ENCODE data around the gene RHOT1.
"Not testable (repeated sequence)": the region's sequence is repeated elsewhere in the genome, so short reads cannot be mapped to it uniquely, and the experiment has no call there.

RHOT1 gene

DNA sequence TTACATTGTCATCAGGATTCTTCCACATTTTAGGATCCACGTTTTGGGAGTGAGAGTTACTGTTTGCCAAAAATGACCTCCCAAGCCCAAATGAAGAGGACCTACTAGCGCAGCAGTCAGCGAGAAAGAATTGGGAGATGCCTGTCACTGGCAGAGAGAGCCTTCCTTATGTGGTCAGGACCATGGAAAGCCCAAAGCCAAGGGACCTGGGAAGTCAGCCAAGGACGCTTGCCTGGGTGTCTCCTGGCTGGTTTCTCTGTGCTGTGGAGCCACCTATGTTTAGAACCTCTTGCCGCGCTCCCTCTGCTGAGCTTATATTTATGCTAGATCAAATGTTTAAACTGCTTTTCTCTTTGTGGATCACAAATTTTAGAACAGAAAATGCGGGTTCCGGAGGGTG is 98.4 kb downstream of the RHOT1 start:
- no peak for DNase-seq

DNA sequence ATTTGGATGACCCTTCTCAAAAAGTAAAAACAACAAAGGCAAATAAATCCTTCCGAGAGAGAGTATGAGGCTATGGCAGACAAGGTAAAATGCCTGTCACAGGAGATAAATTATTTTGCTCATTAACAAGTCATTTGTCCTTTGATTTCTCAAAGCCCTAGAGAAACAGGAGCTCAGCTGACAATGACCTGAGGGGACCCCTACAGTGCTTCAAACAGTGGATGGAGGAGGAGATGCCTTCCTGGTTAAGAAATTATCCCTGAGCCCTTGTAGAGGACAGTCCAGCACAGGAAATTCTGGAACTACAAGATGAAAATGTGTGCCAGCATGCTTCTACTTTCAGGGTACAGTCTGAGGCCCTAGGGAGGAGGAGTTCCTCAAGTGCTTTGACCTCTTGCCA is 99.3 kb downstream of the RHOT1 start:
- DNase-seq = no peak

DNA sequence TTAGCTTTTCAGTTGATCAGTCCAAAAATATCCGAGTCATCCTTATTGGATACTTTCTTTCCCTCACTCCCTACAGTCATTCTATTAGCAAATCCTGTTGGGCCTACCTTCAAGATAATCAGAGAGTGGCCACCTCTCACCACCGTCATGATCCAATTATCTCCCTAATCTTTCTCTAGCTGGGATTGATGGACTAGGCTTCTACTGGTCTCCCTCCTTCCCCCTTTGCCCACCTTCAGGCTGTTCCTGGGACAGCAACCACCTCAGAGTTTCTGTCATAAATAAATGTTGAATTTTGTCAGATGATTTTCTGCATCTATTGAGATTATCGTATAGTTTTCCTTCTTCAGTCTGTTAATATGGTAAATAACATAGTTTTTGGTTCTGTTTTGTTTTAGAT is 107.2 kb downstream of the RHOT1 start:
- no peak for DNase-seq

DNA sequence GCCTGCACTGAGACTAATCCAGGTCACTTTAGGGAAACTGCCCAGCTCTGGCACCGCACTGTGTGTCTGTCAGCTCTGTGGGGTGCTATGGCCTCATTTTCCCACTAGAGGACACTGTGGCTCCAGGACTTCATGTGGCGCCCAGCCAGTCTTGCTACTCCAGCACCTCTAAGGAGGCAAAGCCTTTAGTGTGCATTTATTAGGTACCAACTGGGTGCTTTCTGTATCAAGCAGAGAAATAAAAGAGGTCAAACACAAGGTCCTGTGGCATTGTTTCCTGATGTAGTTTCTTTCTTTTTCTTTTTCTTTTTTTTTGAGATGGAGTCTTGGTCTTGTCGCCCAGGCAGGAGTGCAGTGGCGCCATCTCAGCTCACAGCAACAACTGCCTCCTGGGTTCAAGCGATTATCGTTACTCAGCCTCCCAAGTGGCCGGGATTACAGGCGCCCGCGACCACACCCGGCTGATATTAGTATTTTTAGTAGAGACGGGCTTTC is 110.9 kb downstream of the RHOT1 start:
- peak; percentile 9 for DNase-seq

DNA sequence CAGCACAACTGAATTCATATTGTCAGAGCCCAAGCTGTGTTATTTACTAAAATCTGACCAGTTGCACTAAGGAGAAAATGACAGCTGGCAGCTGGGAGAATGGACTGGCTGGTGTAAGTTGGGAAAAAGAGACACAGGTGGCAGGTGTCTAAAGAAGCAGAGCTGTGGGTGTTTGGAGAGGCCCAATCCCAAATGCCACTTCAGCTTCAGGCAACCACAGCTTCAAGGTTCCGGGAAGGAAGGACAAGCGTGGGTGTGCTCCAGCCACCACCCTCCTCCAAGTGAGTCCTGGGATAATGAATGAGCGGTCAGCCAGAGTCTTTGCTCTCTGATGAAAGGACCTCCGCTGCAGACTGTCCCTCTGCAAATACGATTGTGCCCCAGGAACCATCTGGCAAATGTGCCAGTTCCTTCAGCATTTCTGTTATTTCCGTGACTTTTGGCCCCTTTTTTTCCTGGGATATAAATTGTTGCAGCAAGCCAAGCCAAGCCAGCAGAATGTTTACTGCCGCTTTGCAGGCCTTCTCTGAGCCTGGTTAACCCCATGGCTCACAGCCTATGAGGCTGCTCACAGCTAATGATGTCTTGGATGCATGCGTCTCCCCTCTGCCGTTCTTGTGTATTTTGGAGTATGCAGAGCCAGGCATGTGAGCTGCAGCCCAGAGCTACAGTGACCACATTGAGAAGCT is 113.9 kb downstream of the RHOT1 start:
- no peak for DNase-seq

DNA sequence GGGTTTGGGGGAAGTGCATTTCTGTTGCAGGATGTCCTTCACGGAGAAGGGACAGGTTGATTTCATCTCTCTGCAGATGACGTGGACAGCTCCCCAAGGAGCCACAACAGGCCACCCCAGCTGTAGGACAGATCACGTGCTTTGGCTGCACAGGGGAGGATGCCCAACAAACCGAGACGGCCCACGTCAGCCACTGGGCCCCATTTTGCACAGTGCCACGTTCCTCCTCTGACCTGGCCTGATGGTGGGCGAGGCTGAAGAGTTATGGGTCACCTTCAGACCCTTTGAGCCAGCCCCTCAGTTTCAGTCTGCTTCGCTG is 114.4 kb downstream of the RHOT1 start:
- DNase-seq = no peak

DNA sequence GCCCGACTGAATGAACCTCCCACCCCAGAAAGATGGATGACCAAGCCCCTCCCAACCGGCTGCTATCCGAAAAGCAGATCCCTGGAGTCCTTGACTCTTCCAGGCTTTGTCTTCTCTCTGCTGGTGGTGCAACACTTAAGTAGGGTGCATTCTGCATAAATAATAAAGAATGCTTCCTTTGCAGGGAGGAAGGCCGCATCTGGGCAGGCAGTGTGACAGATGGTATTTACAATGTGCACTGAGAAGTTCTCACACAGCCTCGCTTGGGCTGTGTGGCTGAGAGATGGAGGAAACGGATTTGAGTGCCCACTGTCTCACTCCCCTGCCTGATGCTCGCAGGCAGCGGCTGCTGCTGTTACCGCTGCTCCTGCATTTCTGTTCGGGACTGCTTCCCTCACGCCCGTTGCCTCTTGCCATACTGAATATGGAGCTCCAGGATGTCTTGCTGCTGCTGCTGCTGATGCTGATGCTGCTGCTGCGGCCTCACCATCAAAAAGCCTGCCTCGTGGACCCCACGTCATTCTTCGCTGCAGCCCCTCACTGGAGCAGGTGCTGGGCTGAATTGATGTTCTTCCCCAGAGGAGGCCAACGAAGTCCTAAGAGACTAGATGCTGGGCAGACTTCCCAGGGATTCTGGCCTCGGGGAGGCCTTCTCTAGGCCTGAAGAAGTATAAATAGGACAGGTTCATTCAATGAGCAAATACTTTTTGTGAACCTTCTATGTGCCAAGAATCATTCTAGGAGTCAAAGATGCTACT is 116.3 kb downstream of the RHOT1 start:
- DNase-seq = no peak

DNA sequence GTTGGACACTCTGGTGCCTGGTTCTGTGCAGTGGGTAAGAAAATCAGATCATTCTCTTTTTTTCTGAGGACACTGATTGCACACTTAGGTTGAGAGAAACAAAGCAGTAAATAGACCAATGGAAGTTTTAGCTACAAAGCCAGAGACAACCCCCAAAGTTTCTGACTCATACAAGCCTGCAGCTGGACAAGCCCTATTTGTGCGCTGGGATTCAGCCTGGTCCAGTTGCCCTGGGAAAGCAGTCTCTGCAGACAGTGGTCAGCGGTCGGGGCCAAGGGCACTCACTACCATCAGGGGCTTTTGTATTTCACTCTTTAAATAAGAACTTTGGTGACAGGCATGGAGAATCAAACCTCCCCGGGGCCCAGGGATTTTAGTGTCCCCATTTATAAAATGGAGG is 117.3 kb downstream of the RHOT1 start:
- no peak for DNase-seq

DNA sequence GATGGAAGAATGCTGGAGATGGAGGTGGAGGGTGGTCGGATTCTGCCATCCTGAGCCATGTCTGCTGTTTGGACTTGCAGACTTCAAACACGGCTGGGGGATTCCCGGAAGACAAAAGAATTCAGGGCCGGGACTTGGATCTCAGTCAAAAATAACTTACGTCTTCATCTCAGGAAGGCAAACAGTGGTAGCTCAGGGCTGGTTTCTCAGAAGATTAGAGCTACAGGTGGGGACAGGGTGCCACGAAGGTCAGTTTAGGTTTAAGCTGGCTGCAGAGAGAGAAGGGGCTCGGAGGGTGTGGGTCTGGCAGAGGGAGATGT is 119.1 kb downstream of the RHOT1 start:
- no peak for DNase-seq

DNA sequence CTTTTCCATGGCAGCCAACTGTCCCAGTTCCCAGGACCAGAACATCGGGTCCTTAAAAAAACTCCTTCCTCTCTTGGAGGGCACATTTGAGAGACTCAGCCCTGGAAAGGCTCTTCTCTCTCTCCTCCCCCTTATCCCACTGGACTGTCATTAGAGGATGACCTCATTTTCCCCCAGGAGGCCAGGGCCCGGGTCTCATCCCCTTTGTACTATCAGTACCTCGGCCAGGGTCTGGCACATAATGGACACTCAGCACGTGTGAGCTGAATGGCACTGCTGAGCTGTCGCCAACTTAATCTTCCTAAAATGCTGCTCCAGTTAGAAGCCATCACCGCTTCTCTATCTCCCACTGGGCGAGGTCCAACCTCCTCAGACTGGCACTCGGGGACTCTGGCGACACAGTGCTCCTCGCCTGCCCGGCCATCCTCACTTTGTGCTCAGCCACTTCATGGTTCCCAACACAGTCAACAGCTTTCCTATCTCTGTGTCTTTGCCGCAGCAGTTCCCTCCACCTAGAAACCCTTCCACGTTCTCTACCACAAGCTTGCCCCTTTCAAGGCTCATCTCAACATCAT is 119.7 kb downstream of the RHOT1 start:
- DNase-seq = no peak

DNA sequence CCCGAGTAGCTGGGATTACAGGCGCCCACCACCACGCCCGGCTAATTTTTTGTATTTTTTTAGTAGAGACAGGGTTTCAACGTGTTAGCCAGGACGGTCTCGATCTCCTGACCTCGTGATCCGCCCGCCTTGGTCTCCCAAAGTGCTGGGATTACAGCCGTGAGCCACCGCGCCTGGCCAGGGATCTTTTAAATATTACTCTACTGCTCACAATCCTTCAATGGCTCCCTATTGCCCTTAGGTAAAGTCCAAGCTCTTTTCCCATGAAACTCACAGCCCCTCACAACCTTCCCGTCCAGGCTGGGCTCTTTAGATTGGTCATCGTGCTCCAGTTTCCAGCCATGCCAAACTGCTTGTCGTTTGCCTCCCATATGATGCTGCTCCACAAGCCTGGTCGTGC is 121.2 kb downstream of the RHOT1 start:
- not testable (repeated sequence) for DNase-seq

DNA sequence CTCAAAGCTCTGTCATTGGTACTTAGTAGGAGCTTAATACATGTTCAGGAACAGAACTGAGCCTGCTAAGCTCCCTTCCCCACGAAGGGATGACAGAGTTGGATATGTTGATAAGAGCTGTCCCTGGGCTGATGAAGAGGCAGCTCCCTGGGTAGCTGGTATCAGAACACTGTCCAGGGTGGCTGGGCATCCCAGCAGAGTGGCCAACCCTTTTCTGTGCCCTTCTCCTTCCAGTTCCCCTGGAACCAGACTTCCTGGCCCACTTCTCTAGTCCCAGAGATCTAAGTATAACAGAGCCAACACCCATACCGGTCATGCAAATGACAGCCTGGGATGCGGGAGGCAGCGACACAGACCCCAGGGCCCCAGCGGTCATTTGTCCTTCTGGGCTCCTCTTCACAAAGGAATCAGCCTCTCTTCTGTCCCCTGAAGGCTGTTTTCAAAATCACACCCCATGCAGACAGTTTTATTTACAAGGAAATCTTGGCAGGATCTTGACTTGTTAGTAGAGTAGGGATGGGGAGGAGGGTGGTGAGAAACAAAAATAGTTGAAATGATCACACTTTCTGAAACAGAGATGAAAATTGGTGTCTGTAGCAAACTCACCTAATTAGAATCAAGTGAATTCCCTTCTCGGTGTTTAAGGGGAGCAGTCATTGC is 122.0 kb downstream of the RHOT1 start:
- DNase-seq = no peak

DNA sequence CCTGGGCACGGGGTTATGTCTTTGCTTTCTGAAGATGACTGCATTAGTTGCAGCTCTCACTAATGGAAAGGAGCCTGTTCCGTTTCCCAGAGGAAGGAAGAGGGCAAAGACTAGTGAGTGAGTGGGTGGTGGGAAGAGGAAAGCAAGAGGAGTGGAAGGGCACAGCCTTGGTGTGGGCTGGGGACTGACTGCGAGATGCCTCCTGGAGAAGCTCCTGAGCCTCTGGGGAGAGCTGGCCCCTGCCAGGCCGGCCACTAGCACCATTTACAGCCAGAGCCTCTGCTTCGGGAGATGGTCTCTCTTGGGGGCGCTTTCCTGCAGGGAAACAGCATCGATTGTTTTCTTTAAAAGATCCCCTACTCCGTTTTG is 122.5 kb downstream of the RHOT1 start:
- no peak for DNase-seq

DNA sequence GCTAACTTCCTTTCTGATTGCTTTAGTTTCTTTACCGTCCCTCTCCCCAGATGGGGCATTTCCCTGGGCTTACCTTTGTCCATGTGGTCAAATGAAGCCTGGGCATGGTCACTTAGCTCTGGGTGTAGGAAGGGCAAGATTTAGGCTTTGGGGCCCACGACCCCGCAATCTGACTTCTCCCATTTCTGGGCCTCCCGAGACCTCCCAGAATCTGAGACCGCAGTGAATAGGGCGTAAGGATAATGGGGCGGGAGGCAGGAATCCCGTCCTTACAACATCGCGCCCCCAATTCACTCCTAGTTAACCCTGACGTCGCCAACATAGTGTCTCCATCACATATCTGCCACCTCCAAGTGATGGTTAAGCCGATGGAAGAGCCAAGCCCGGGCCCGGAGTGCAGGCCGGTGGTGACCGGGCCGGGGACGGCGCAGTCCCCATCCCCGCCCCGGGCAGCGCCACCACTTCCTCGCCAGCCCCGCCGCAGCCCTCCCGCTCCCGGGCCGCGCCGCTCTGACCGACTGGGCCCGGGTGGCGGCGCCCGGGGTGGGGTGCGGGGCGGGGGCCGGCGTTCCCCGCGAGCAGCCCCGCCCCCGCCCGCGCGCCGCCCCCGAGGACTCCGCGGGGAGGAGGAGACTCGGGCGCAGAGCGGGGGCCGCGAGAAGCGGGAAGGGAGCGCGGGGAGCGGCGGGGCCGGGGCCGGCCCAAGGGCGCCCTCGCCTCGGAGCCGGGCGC is 123.1 kb downstream of the RHOT1 start, which contains the start of gene RHBDL3:
Gene RHBDL3 (plus strand): TSS at position 641 of the 732 bp plus-strand sequence. CDS start 358 bp downstream, outside the sequence.
- DNase-seq = no peak

DNA sequence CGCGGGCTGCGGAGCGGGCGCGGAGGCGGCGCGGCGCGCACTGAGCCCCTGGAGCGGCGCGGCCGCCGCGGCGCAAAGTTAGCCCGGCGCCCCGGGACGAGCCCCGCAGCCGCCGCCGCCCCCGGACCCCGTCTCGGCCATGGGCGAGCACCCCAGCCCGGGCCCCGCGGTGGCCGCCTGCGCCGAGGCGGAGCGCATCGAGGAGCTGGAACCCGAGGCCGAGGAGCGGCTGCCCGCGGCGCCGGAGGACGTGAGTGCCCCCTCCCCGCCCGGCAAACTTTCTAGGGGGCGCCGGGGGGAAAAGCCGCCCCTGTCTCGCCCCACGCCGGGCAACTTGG is 123.7 kb downstream of the RHOT1 start:
- DNase-seq = no peak

DNA sequence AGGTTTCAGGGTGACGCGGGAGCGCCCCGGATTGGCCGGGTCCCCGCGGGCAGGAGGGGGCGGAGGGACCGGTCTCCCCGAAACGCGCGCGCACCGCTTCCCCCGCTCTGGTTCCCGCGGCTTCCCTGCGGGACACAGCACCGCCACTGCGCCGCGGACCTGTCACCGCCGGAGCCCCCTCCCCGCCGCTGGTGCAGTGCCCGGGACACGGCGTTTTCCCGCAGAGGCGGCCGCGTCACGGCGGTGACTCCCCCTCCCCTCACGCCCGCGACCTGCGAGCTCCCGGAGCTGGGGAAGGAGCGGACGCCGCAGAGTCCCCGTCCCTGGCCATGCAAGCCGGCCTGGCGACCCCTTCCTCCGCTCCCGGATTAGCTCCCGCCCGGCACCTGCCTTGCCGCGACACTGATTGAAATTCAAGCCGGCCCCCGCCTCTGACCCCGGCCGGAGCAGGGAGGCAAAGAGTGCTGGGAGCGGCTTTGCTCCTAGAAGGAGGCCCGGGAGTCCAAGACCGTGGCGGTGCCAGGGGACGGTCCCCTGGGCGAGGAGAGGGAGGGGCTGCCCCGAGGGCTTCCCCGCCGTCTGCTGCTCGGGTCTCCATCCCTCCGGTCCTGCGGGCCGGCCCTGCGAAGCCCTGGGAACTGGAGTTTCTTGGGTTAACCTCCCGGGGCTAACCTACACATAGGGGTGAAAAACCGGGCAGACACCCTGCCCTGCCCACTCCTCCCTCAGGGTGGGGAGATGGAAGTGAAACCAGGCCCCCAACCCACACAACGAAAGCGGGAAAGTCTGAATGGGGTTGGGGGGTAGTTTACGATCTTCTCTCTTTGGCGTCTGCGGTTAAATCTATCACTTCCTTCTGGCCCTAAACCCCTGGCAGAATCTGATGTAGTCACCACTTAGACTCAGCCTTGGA is 124.3 kb downstream of the RHOT1 start:
- DNase-seq = no peak

DNA sequence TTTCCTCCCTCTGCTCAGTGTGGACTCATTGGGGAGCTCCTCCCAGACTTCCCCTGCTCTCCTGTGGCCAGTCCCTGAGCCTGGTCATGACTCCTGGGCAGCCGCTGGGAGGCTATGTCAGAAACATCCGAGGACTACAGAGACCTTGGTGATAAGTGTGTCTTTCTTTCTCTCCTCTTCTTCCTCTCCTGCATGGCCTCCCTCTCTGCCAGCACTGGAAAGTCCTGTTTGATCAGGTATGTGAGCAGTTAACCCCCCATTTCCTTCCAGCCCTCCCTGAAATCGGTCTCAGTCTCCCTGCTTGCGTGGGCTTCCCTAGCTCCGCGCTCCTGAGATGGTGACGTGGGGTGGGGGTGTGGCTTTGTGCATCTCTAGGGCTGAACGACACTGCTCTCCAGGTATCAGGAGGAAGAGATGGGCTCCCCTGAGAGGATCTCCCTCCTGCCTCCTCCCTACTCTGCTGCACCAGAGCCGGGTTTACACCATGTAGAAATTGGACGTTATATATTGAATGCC is 125.4 kb downstream of the RHOT1 start:
- no peak for DNase-seq

DNA sequence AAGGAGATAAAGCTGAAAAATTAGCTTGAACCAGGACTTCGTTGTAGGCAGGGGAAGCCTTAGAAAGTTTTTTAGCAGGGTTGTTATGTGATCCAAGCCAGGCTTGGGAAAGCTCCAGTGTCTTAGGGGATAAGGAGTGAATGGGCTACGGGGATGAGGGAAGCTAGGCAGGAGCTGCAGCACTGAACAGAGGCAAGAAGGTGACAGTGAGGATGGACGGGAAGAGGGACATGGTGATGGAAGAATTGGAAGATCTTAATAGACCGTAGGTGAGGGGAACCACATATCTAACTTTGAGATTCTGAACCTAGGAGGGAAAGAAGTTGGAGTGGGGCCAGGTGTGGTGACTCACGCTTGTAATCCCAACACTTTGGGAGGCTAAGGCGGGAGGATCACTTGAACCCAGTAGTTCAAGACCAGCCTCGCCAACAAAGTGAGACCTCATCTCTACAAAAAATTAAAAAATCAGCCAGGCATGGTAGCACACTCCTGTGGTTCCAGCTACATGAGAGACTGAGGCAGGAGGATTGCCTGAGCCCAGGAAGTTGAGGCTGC is 126.5 kb downstream of the RHOT1 start:
- DNase-seq = no peak

DNA sequence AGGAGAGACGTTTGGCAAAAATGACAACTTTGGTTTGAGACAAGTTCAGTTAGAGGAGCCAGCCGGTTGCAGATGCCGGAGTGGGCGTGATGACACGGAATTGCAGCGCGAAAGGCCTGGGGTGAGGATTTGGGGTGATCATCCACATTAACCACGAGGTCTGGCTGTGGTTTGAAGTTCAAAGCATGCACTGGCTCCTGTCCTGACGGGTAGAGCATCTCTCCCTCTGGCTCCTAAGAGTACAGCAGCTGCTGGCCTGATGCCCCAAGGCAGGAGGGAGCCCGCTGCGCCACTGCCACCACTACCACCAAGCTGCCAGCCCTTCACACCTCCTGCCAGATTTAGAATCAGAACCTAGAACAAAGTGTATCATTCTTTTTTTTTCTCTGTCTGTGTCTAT is 127.1 kb downstream of the RHOT1 start:
- no peak for DNase-seq

DNA sequence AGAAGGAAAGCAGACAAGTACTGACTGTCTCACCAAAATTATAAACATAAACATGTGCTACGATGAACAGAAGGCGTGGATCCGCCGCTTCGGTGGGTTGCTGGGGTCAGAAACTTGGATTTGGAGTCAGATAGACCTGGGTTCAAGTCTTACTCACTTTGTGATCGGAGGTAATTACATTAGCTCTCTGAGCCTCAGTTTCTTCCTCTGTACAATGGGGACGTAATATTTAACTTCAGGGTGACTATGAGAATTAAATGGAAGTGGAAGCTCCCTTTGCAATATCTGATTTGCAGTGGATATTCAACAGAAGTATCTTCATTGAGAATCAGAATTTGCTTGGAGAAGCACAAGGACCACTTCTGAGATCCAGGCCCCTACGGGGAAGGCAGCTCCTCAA is 129.5 kb downstream of the RHOT1 start:
- no peak for DNase-seq

DNA sequence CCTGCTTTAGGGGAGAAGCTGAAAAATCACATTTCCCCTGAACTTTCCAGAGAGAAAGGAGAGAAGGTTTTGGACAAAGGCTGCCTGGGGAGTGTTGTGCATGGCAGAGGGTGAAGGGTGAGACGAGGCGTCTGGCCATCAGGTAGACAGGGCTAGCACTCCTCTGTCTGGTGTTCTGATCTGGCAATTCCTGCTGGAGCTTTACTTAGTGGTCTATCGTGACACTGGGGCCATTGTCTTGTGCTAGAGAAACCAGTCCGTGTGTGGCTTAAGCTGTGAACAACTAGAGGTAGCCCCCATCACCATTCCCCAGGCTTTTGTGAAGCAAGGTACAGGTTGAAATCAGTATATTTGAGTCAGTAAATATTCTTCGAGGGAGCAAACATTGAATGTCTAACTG is 131.8 kb downstream of the RHOT1 start:
- no peak for DNase-seq

DNA sequence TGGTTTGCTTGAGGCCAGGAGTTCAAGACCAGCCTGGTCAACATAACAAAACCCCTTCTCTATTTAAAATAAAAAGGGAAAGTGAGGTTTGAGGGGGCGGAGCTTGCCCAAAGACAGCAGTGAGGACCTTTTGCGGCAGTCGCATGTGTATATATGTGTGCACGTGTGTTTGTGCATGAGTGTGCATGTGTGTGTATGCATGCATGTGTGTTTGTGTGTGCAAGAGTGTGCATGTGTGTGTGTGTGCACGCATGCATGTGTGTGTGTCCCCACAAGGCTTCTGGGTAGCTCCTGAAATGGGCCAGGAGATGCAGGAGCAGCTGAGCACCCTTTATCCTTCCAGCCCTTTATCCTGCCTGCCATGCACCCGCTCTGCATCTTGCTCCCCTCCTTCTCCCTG is 132.3 kb downstream of the RHOT1 start:
- no peak for DNase-seq

All from DMS153 (cell line).